Measurements from ENCODE around the gene ZBTB25. TPM values are rescaled to one million over a fixed set of nuclear protein-coding genes. Genes with fewer than 3 reads are reported as not detected.
"Not testable (repeated sequence)": the region's sequence is repeated elsewhere in the genome, so short reads cannot be mapped to it uniquely, and the experiment has no call there.

The ZBTB25 gene
- total RNA-seq, 4 donors from 2014 or later = 4.6 to 34.4 (median 11.2) TPM

DNA sequence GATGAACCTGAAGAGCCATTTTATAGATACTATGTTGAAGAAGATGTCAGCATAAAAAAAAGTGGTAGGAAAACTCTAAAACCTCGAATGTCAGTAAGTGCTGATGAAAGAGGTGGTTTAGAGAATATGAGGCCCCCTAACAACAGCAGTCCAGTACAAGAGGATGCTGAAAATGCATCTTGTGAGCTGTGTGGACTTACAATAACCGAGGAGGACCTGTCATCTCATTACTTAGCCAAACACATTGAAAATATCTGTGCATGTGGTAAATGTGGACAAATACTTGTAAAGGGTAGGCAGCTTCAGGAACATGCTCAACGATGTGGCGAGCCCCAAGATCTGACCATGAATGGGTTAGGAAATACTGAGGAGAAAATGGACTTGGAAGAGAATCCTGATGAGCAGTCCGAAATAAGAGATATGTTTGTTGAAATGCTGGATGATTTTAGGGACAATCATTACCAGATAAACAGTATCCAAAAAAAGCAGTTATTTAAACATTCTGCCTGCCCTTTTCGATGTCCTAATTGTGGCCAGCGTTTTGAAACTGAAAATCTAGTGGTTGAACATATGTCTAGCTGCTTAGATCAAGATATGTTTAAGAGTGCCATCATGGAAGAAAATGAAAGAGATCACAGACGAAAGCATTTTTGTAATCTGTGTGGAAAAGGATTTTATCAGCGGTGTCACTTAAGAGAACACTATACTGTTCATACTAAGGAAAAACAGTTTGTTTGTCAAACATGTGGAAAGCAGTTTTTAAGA, 19.1 kb upstream of the ZBTB25 start:
- Histone ChIP-seq H3K4me3 (no peak overlapping the region), H3K4me1 (no peaks in the 10 kb centered on the region), H3K27me3 (no peaks in the 10 kb centered on the region), H3K36me3 (no peaks in the 10 kb centered on the region), H3K27ac (no peak overlapping the region), H3K9me3 (no peaks in the 10 kb centered on the region)
- no peak for DNase-seq
- TF ChIP-seq POLR2A (IDR thresholded peaks at IDR 0.05) = no peak
- no peak for TF ChIP-seq CTCF (IDR thresholded peaks at IDR 0.05)
- intact Hi-C loops (cut with DNase I; ENCODE audit: low total_unique reads) = no loop called here

GRCh38 chr14:64520699-64521098, 17.1 kb upstream of the ZBTB25 start:
- DNase-seq = no peak
- TF ChIP-seq CTCF (IDR thresholded peaks at IDR 0.05) = no peak
- TF ChIP-seq POLR2A (IDR thresholded peaks at IDR 0.05) = no peak
- Histone ChIP-seq H3K9me3 (no peaks in the 10 kb centered on the region), H3K36me3 (no peaks in the 10 kb centered on the region), H3K27me3 (no peaks in the 10 kb centered on the region), H3K4me3 (no peak overlapping the region), H3K4me1 (no peaks in the 10 kb centered on the region), H3K27ac (no peak overlapping the region)
- intact Hi-C loops (cut with DNase I; ENCODE audit: low total_unique reads) = no loop called here

- Histone ChIP-seq H3K4me1 (no peaks in the 10 kb centered on the region), H3K9me3 (no peaks in the 10 kb centered on the region), H3K27me3 (no peaks in the 10 kb centered on the region), H3K4me3 (no peak overlapping the region), H3K27ac (no peak overlapping the region), H3K36me3 (no peaks in the 10 kb centered on the region)
- no peak for DNase-seq
- TF ChIP-seq POLR2A (IDR thresholded peaks at IDR 0.05) (no peak), CTCF (IDR thresholded peaks at IDR 0.05) (no peak)
- intact Hi-C loops (cut with DNase I; ENCODE audit: low total_unique reads) = no loop called here
Measured at GRCh38 chr14:64518229-64518628, 14.6 kb upstream of the ZBTB25 start.

DNA sequence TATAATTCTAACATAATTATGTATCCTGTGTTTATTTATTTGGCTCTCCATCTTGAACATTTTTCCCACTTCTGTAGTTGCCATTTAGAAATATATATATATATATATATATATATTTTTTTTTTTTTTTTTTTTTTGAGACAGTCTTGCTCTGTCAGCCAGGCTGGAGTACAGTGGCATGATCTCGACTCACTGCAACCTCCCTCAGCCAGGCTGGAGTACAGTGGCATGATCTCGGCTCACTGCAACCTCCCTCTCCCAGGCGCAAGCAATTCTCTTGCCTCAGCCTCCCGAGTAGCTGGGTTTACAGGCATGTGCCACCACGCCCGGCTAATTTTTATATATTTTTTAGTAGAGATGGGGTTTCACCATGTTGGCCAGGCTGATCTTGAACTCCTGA, 14.0 kb upstream of the ZBTB25 start:
- H3K36me3 ChIP-seq; H3K9me3 ChIP-seq; DNase-seq; H3K27me3 ChIP-seq; H3K4me1 ChIP-seq; intact Hi-C loops (cut with DNase I; ENCODE audit: low total_unique reads); H3K4me3 ChIP-seq; H3K27ac ChIP-seq: not testable (repeated sequence)

DNA sequence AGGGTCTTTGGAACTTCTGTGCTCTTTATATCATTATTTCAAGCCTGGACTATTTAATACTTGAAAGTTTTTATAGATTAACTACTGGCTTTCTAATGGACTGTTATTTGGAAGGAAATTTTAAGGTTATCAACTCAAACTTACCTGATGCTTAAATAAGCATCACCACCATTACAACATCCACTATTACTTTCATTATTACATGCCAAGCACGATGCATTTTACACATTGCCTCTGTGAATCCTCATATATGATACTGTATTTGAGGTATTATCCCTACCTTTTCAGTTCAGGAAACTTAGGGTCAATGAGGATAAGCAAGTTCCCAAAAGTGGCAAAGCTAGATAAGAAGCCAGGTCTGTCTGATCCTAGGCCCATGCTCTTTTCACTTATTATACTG, 13.3 kb upstream of the ZBTB25 start:
- DNase-seq = no peak
- Histone ChIP-seq H3K4me3 (no peak overlapping the region), H3K4me1 (no peaks in the 10 kb centered on the region), H3K27me3 (no peaks in the 10 kb centered on the region), H3K27ac (no peak overlapping the region), H3K36me3 (no peaks in the 10 kb centered on the region), H3K9me3 (no peaks in the 10 kb centered on the region)
- TF ChIP-seq POLR2A (IDR thresholded peaks at IDR 0.05) (no peak), CTCF (IDR thresholded peaks at IDR 0.05) (no peak)
- intact Hi-C loops (cut with DNase I; ENCODE audit: low total_unique reads) = no loop called here

- Histone ChIP-seq H3K4me3 (no peak overlapping the region), H3K9me3 (no peaks in the 10 kb centered on the region), H3K36me3 (no peaks in the 10 kb centered on the region), H3K27ac (no peak overlapping the region), H3K27me3 (no peaks in the 10 kb centered on the region), H3K4me1 (no peaks in the 10 kb centered on the region)
- intact Hi-C loops (cut with DNase I; ENCODE audit: low total_unique reads) = no loop called here
- TF ChIP-seq POLR2A (IDR thresholded peaks at IDR 0.05) = no peak
- TF ChIP-seq CTCF (IDR thresholded peaks at IDR 0.05) = no peak
- no peak for DNase-seq
Measured at GRCh38 chr14:64515053-64515452, 11.4 kb upstream of the ZBTB25 start.
